Measurements from ENCODE around the gene ADCY2. TPM values are rescaled to one million over a fixed set of nuclear protein-coding genes. Genes with fewer than 3 reads are reported as not detected.

Gene ADCY2
- total RNA-seq, 2 experiments from 2014 or later: not detected

- no TSS peak for BruUV-seq (replicated peaks)
- no peak for DNase-seq (ENCODE audit: low spot score)
- intact Hi-C loops (cut with micrococcal nuclease; ENCODE audit: unreplicated experiment): no loop called here
- H3K27ac ChIP-seq (ENCODE audit: low read depth, low read length, poor library complexity, severe bottlenecking): no peak overlapping the region
- TF ChIP-seq EZH2phosphoT487 (IDR thresholded peaks at IDR 0.05; ENCODE audit: borderline replicate concordance, low read depth, low read length) (no peak), CTCF (conservative IDR thresholded peaks at IDR 0.05; ENCODE audit: low read length) (no peak)
- H3K4me2 ChIP-seq (ENCODE audit: low read length): no peak overlapping the region
- H3K9me2 ChIP-seq (ENCODE audit: insufficient read depth, low read length): no peaks in the 10 kb centered on the region
- H2AFZ ChIP-seq (ENCODE audit: low read length): no peak overlapping the region
- no peaks in the 10 kb centered on the region for H3K36me3 ChIP-seq (ENCODE audit: insufficient read depth, low read length)
- no peaks in the 10 kb centered on the region for H3K9me3 ChIP-seq (ENCODE audit: low read length)
- no peaks in the 10 kb centered on the region for H4K20me1 ChIP-seq (ENCODE audit: insufficient read depth, low read length)
- no peaks in the 10 kb centered on the region for H3K79me2 ChIP-seq (ENCODE audit: insufficient read depth, low read depth, low read length)
- ChIA-PET POLR2A (interaction anchor here (0.6 kb wide), 1 partner anchor 179 kb away, joined by 3 read pairs; no protein-coding TSS in a partner anchor), CTCF (ENCODE audit: unreplicated experiment) (no interaction called here)
- no peaks in the 10 kb centered on the region for H3K4me1 ChIP-seq (ENCODE audit: insufficient read depth, low read length, poor library complexity, severe bottlenecking)
- no peak overlapping the region for H3K4me3 ChIP-seq (ENCODE audit: low read depth, low read length, poor library complexity, severe bottlenecking)
These were observed 310.3 kb downstream of the ADCY2 start for GRCh38 chr5:7706256-7706655.

GRCh38 chr5:7714119-7714518 lies 318.2 kb downstream of the ADCY2 start:
- H3K79me2 ChIP-seq (ENCODE audit: insufficient read depth, low read depth, low read length): no peaks in the 10 kb centered on the region
- DNase-seq (ENCODE audit: low spot score): no peak
- intact Hi-C loops (cut with micrococcal nuclease; ENCODE audit: unreplicated experiment): no loop called here
- H3K27ac ChIP-seq (ENCODE audit: low read depth, low read length, poor library complexity, severe bottlenecking): no peak overlapping the region
- H3K4me2 ChIP-seq (ENCODE audit: low read length): no peak overlapping the region
- no peaks in the 10 kb centered on the region; the same call in 1 of the 2 replicates for H3K9me2 ChIP-seq (ENCODE audit: insufficient read depth, low read length)
- no peaks in the 10 kb centered on the region for H3K36me3 ChIP-seq (ENCODE audit: insufficient read depth, low read length)
- TF ChIP-seq EZH2phosphoT487 (IDR thresholded peaks at IDR 0.05; ENCODE audit: borderline replicate concordance, low read depth, low read length) (no peak), CTCF (conservative IDR thresholded peaks at IDR 0.05; ENCODE audit: low read length) (no peak)
- POLR2A ChIA-PET: no interaction called here
- H3K4me1 ChIP-seq (ENCODE audit: insufficient read depth, low read length, poor library complexity, severe bottlenecking): no peaks in the 10 kb centered on the region
- CTCF ChIA-PET (ENCODE audit: unreplicated experiment): no interaction called here
- H3K9me3 ChIP-seq (ENCODE audit: low read length): no peaks in the 10 kb centered on the region
- no TSS peak for BruUV-seq (replicated peaks)
- H3K4me3 ChIP-seq (ENCODE audit: low read depth, low read length, poor library complexity, severe bottlenecking): no peak overlapping the region
- H4K20me1 ChIP-seq (ENCODE audit: insufficient read depth, low read length): no peaks in the 10 kb centered on the region
- no peak overlapping the region for H2AFZ ChIP-seq (ENCODE audit: low read length)

GRCh38 chr5:7714697-7715096 lies 318.8 kb downstream of the ADCY2 start:
- H3K36me3 ChIP-seq (ENCODE audit: insufficient read depth, low read length): no peaks in the 10 kb centered on the region
- no peak overlapping the region for H3K4me2 ChIP-seq (ENCODE audit: low read length)
- H3K4me3 ChIP-seq (ENCODE audit: low read depth, low read length, poor library complexity, severe bottlenecking): no peak overlapping the region
- intact Hi-C loops (cut with micrococcal nuclease; ENCODE audit: unreplicated experiment): no loop called here
- DNase-seq (ENCODE audit: low spot score): no peak
- no peaks in the 10 kb centered on the region for H3K9me3 ChIP-seq (ENCODE audit: low read length)
- ChIA-PET POLR2A (no interaction called here), CTCF (ENCODE audit: unreplicated experiment) (no interaction called here)
- no peak overlapping the region for H3K27ac ChIP-seq (ENCODE audit: low read depth, low read length, poor library complexity, severe bottlenecking)
- no TSS peak for BruUV-seq (replicated peaks)
- TF ChIP-seq EZH2phosphoT487 (IDR thresholded peaks at IDR 0.05; ENCODE audit: borderline replicate concordance, low read depth, low read length): no peak
- no peaks in the 10 kb centered on the region for H4K20me1 ChIP-seq (ENCODE audit: insufficient read depth, low read length)
- H3K9me2 ChIP-seq (ENCODE audit: insufficient read depth, low read length): no peaks in the 10 kb centered on the region; the same call in 1 of the 2 replicates
- no peak overlapping the region for H2AFZ ChIP-seq (ENCODE audit: low read length)
- no peaks in the 10 kb centered on the region for H3K4me1 ChIP-seq (ENCODE audit: insufficient read depth, low read length, poor library complexity, severe bottlenecking)
- H3K79me2 ChIP-seq (ENCODE audit: insufficient read depth, low read depth, low read length): no peaks in the 10 kb centered on the region

Data from OCI-LY7 (cell line).